Fibroblast of villous mesenchyme (primary cell): ENCODE results near the gene SPDL1. TPM values are rescaled to one million over a fixed set of nuclear protein-coding genes. Genes with fewer than 3 reads are reported as not detected.

Experiments used
- DNase-seq: peaks from one replicate; pipeline ENCODE4 v3.0.0-alpha.2; 2010; ENCODE audit warnings: low read depth
- H3K4me3 ChIP-seq: 2 replicates; pipeline ENCODE4 v1.5.1; 2011; ENCODE audit warnings: low read depth, mild to moderate bottlenecking, low read length
- total RNA-seq: library from RNA; depleted of rRNA; stranded (reverse); fragments of >200 nt; gene quantifications from 2 replicates; pipeline ENCODE4 v1.2.3, GENCODE V29; 2012
- TF ChIP-seq, protein P1 (sequence below): IDR thresholded peaks from 2 replicates; pipeline ENCODE4 v1.5.1; 2012; ENCODE audit warnings: low read depth, mild to moderate bottlenecking, low read length; ENCODE audit not compliant: insufficient read depth

Gene SPDL1
- total RNA-seq, 1 donor = 44.0 TPM

DNA sequence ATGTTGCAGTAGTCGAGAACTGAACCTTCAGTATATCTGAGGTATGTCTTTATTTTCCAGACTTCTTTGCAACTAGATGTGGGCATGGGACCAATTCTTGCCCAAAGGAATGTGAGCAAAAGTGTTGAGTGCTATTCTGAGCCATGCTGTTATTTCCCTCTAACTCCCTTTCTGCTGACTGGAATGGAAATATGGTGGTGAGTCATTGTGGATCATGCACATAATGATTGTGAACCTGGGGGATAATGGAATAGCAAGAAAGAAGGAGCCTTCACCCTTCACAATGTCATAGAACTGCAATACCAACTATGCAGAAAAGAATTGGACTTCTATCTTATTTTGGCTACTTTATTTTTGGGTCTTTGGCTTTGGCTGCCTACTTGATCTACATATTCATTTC lies 43.2 kb downstream of the SPDL1 start:
- TF ChIP-seq, protein P1, sequence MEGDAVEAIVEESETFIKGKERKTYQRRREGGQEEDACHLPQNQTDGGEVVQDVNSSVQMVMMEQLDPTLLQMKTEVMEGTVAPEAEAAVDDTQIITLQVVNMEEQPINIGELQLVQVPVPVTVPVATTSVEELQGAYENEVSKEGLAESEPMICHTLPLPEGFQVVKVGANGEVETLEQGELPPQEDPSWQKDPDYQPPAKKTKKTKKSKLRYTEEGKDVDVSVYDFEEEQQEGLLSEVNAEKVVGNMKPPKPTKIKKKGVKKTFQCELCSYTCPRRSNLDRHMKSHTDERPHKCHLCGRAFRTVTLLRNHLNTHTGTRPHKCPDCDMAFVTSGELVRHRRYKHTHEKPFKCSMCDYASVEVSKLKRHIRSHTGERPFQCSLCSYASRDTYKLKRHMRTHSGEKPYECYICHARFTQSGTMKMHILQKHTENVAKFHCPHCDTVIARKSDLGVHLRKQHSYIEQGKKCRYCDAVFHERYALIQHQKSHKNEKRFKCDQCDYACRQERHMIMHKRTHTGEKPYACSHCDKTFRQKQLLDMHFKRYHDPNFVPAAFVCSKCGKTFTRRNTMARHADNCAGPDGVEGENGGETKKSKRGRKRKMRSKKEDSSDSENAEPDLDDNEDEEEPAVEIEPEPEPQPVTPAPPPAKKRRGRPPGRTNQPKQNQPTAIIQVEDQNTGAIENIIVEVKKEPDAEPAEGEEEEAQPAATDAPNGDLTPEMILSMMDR = no peak
- no peak overlapping the region for H3K4me3 ChIP-seq
- peak; percentile 65 for DNase-seq

DNA sequence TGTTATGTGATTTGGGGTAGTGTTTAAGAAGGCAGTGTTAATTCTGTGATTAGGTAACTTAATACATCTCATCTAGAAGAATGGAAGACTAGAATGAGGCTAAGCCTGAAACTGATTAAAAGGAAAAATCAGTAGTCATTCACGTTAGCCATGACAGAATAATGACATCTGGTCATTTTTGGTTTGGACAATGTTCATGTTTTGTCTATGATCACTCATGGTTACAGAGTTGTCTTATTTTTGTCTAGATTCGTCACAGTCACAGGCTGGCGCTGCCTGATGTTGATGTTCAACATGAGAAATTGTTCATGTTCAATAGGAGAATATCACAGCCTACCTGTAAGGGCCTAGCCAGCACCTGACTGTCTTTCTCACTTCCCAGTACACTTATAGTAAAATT lies 44.0 kb downstream of the SPDL1 start:
- TF ChIP-seq, protein P1 = no peak
- no peak overlapping the region for H3K4me3 ChIP-seq
- DNase-seq = no peak

DNA sequence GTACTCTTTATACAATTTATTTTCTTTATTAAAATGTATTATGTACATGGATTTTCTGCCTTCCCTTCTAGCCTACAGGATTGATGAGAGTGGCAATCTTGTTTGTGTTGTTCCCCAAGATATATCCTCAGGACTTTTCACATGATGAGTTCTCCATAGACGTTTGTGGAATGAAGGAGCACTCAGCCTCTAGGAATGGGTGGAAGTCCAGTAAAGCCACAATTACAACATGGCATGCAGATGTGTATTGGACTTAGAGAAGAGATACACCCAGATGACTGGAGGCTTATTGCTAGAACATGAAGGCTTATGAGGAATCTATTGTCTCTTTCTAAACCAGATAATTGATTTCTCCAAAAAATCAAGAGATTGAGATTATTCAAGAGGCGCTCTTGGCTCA lies 45.3 kb downstream of the SPDL1 start:
- H3K4me3 ChIP-seq = no peak overlapping the region
- TF ChIP-seq, protein P1 = no peak
- peak; percentile 42 for DNase-seq

DNA sequence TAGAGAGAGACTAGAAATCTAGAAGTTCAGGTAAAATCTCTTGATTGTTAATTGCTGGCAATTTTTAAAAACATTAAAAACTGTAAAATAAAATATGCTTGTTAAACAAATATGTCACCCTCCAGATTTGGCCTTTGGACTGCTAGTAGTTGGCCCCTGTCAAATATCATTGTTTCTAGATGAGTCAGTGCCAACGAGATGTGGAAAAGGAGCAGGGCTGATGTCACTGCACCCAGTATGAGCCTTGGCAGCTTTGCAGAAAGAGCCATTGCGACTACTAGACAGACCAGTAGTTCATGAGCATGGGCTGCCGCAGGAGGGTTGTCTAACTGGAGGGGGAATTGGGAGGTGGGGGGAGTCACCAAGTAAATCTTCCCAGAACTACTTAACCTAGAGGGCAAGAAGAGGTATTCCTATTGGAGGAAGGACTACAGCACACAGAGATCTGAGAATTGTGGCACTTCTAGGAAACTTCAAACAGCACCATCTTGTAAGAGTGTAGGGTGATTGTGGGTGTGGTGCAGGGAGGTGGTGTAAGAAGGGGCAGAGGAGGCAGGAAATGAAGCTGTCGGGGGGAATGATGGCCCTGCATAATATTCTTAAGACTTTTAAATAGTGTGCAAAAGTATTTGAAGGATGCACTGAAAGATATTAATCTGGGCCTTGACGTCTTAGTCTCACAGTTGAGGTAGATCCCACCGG lies 46.4 kb downstream of the SPDL1 start:
- no peak overlapping the region for H3K4me3 ChIP-seq
- DNase-seq = peak; percentile 54
- TF ChIP-seq, protein P1 = no peak

DNA sequence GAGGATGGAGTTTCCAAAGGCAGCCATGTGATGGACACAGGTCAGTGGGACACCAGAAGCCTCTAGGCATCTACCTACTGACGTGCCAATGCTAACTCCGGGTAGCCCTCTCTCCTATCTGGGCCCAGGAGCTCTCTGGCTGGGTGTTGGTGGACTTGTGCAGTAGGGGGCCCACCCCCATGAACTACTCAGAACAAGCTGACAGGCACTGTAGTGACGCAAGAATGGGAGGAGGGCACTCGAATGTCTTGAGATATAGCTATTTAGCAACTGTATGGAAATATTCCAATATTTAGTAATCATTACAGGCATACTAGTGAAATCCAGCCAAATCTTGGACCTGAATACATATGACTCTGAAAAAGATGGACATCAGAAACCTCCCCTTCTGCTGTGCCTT lies 47.8 kb downstream of the SPDL1 start:
- H3K4me3 ChIP-seq = no peak overlapping the region
- DNase-seq = peak; percentile 33
- TF ChIP-seq, protein P1 = no peak

DNA sequence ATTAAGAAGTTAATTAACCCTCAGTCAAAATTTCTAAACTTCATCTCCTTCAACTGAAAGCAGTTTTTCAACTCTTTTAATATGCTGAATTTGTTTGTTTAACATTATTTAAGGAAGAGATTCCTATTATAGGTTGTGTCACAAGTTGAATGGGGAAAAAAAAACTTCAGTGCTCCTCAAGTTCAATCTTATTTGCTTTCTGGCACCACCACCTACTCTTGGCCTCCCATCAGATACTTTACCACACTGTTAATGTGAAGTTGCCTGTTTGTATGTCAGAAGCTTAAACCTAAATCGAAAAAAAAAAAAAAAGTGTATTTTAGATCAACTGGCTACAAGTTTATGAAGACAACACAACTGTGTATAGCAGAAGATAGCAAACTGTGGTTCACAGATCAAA lies 49.4 kb downstream of the SPDL1 start:
- TF ChIP-seq, protein P1 = no peak
- DNase-seq = no peak
- no peak overlapping the region for H3K4me3 ChIP-seq

DNA sequence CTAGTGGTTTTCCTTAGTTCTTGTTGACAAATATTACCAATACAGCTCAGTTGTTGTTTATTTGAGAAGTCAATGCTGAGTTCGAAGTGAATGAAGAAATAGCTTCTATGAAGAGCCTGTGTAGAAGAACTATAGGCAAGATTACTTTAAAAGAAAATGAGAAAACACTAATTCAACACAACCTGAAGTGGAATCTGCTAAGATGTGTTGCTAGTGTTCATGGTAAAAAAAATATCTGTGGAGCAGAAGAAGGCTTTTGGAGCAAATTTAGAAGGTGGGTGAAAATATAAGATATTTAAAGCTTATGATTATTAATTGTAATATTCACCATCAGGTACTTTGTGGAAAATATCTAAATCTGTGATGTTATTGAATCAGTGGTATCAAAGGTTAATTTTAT lies 51.0 kb downstream of the SPDL1 start:
- no peak overlapping the region for H3K4me3 ChIP-seq
- DNase-seq = no peak
- TF ChIP-seq, protein P1 = no peak
